NCI-H524 (cell line): ENCODE data around the gene CYP39A1.
A peak's percentile ranks its signal among the peaks of the same experiment; 100 is the strongest.

Source experiments
- DNase-seq, 2 experiments: peaks; one replicate each; lab custom pipeline; 2025; lab: John Stamatoyannopoulos, UW

CYP39A1 gene

GRCh38 chr6:46590765-46591164 lies 61.9 kb downstream of the CYP39A1 start:
- no peak for DNase-seq

DNA sequence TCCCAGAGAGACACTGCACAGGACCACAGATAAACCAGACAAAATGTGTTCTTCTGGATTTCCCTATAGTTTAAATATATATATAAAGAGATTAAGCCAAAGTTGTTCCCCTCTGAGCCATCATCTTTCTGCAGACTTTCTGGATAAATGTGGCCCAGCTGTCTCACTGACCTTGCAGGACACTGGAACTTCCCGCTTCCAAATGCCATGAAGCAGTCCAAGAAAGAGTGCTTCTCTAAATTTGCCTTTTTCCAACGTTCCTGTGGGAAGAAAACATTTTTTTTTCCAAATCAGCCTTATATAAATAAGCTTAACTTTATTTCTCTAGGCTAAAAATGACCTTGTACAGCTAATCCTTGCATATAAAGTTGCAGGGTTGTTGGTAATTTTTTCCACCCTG lies 65.7 kb downstream of the CYP39A1 start:
- DNase-seq, result no peak

DNA sequence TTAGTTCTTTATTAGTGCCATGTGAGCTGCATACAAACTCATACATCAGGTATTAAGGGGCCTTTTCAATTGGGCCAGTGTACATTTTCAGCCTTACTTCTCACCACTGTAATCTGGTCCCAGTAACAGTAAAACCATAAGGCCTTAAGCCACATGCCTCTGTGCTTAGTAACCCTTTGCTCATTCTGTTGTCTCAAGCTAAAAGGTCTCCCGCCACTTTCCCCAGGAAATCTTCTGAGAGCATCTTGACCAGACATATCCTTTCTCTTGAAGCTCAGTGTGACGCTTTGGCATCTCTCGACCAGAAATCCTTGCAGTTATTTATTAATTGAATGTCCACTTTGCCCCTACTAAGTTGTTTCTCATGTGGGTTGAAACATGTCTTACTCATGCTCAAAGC lies 68.0 kb downstream of the CYP39A1 start:
- DNase-seq, result no peak

DNA sequence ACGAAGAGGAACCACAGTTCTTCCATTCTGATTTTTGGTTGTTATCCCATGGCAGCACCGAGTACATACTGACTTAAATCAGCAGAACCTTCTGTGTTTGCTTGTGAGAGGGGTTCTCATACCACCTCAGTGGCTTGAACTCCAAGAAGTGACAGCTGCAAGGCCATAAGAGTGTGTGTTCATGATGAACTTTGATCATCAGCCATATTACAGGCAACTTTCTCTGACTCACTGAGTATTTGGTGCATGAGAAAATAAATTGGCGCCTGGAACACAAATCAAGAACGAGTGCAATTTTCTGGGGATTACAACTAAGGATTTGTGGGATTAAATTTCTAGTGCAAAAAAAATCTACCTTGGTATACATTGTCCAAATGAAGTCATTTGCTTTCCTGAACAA lies 68.9 kb downstream of the CYP39A1 start:
- DNase-seq, result no peak

- peak in 1 of 2 experiments; percentile 38 for DNase-seq
Measured at GRCh38 chr6:46583081-46583480, 69.5 kb downstream of the CYP39A1 start.

GRCh38 chr6:46581459-46582177 lies 71.0 kb downstream of the CYP39A1 start:
- DNase-seq, result no peak

DNA sequence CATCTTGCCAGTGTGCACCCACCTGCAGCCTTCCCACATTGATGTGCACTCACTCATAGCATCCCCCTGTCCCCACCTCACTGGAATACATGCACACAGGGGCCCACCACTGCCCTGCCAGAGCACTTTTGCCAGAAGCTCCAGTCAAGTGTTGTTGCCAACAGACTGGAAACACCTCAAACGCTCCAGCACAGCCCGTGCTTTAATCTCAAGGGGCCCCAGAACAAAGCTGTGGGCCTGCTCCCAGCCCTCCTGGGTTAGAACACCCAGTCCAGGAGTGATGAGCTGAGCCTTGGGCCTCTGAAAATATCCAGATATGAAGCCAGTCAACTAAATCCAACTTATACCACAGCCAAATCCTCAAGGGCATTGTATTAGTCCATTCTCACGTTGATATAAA lies 77.1 kb downstream of the CYP39A1 start:
- DNase-seq, result no peak

GRCh38 chr6:46573140-46573539 lies 79.5 kb downstream of the CYP39A1 start:
- no peak for DNase-seq

DNA sequence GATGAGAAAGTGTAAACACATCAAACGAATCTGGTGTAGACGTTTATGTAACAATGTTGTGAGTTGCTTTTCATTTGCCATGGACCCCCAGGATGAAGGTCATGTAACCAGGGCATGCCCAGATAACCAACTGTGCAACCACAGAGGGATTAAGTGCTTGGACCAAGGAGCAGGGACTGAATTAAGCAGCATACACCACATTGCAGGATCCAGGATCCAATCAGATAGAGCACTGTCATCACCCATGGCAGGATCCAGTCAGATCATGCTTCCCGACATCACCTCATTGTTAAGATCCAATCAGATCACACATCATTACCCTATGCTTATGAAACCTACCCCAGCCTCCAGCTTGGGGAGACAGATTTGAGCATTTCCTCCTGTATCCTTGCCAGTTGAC lies 87.1 kb downstream of the CYP39A1 start:
- no peak for DNase-seq

DNA sequence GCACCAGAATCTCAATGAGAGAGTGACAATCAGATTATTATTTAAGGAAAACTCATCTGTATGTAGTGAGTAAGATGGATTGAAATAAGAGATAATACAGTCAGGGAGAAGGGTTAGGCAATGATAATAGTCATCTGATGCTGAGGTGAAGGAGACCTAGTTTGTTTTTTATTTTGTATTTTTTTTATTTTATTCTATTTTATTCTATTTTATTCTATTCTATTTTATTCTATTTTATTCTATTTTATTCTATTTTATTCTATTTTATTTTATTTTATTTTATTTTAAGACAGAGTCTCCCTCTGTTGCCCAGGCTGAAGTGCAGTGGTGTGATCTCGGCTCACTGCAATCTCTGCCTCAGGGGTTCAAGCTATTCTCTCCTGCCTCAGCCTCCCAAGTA lies 88.7 kb downstream of the CYP39A1 start:
- no peak for DNase-seq

- DNase-seq, result no peak
Measured at GRCh38 chr6:46556053-46556452, 96.6 kb downstream of the CYP39A1 start.

DNA sequence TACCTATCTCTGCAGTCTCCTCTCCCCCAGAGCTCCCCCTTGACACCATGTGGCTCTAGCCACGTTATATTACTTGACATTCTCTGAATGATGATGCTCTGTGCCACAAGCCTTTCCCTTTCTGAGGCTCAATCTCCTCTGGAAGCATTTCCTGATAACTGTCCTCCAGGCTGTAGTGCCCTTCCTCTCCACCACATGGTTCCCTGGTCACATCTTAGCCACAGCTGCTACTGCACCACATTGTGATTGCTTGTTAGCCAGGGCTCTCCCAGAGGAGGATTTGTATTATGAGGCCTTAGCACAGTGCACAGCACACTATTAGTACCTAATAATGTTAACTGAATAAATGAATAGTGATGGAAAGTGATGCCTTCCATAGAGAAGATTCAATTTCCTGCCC lies 97.5 kb downstream of the CYP39A1 start:
- DNase-seq, result peak in 1 of 2 experiments; percentile 1

- DNase-seq, result no peak
Measured at GRCh38 chr6:46549155-46549554, 103.5 kb downstream of the CYP39A1 start.

- DNase-seq, result no peak
Measured at GRCh38 chr6:46541556-46541955, 111.1 kb downstream of the CYP39A1 start.

DNA sequence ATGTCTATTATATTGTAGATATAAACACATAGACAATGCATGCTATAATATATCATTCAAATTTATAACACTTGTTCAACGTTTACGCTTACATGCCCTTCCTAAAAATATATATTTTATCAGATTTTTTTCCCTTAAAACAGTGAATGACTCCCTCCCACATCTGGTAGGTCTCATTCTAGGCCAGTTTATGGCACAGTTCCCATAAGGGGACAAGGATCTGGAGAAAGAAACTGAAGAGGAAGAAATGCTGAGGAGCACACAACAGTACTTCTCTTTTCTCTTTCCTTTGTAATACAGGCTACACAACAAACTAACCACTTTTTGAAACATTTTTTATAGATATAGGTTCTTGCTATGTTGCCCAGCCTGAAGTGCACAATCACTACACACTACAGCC lies 112.8 kb downstream of the CYP39A1 start:
- DNase-seq, result no peak

DNA sequence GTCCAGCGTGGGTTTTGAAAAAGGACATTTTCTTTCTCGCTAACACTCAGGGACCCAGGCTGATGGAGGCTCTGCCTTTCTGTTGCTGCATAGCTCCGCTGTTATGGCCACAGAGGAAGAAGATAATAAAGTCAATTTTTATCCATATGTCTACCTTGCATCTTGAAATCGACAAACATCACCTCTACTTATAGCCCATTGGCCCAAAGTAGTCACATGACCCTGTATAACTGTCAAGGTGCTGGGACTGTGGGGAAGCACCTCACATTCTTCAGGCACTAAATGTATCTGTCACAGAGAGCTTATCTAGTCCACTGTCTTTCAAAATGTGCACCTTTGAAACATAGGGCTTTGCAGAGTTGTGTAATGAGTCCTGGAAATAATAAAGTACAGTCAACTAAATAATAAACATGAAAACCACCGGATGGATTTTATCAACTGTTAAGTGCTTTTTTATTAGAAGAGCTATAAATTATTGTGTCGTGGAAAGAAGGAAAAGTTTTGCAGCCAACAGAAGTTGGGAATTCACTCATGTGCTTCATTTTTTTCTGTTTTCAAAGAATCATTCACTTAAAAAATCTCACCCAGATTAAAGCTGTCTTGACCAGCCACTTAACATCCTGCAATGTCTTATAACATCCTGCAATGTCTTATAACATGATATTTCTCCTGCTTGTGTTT lies 113.7 kb downstream of the CYP39A1 start:
- DNase-seq, result no peak

GRCh38 chr6:46530896-46531295 lies 121.7 kb downstream of the CYP39A1 start:
- no peak for DNase-seq

DNA sequence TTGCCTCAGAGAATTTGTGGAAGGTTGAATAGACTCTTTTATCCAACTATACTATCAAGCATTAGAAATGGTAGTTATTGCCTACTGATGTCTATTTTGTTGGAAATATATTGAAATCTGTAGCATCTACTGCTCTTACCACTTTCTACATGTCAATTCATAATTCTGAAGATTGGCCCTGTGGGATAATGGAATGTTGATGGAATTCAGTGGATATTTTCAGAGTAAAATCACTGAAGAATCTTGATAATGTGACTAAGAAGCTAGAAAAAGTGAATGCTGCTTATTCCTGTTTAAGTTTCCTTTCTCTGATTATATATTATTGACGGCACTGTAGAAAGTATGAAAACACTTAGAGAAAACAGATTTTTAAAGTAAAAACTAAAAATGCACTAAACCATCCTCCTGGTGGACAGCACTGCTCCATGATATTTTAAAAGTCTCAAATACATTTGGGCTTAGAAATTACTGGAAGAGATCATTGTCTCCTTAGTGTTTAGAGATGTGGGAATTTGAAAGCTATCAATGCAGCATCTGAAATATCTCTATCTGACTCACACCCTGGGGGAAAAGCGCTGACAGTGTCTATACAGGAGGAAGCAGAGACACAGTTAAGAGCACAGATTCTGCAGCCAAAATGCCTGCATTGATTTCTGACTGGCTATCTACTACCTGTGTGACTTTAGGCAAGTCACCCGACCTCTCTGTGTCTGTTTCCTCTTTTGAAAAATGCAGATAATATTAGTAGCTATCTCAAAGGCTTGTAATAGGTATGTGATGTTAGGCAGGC lies 123.5 kb downstream of the CYP39A1 start:
- no peak for DNase-seq

GRCh38 chr6:46526607-46527006 lies 126.0 kb downstream of the CYP39A1 start:
- peak in 1 of 2 experiments; percentile 26 for DNase-seq

- DNase-seq, result no peak
Measured at GRCh38 chr6:46525583-46525982, 127.0 kb downstream of the CYP39A1 start.

GRCh38 chr6:46521464-46521971 lies 131.1 kb downstream of the CYP39A1 start:
- DNase-seq, result no peak

- no peak for DNase-seq
Measured at GRCh38 chr6:46517202-46517601, 135.4 kb downstream of the CYP39A1 start.

GRCh38 chr6:46513533-46513932 lies 139.1 kb downstream of the CYP39A1 start:
- DNase-seq, result no peak
